ENCODE results near the gene DISP2.
A peak's percentile ranks its signal among the peaks of the same experiment; 100 is the strongest.

Gene DISP2

GRCh38 chr15:40344217-40344616 is 13.8 kb upstream of the DISP2 start:
- no peak for DNase-seq (ENCODE audit: low read depth in 2 of 2)

GRCh38 chr15:40344631-40345120 is 13.3 kb upstream of the DISP2 start:
- no peak for DNase-seq (ENCODE audit: low read depth in 2 of 2)

GRCh38 chr15:40345225-40345866 is 12.7 kb upstream of the DISP2 start:
- DNase-seq (ENCODE audit: low read depth in 2 of 2), result no peak

- no peak for DNase-seq (ENCODE audit: low read depth in 2 of 2)
These were observed 12.0 kb upstream of the DISP2 start for GRCh38 chr15:40345867-40346578.

GRCh38 chr15:40346579-40347558 is 11.2 kb upstream of the DISP2 start:
- no peak for DNase-seq (ENCODE audit: low read depth in 2 of 2)

- no peak for DNase-seq (ENCODE audit: low read depth in 2 of 2)
These were observed 10.2 kb upstream of the DISP2 start for GRCh38 chr15:40347559-40348473.

GRCh38 chr15:40348474-40348870 is 9.5 kb upstream of the DISP2 start:
- no peak for DNase-seq (ENCODE audit: low read depth in 2 of 2)

- no peak for DNase-seq (ENCODE audit: low read depth in 2 of 2)
These were observed 8.9 kb upstream of the DISP2 start for GRCh38 chr15:40349163-40349562.

GRCh38 chr15:40352281-40352901 is 5.6 kb upstream of the DISP2 start:
- DNase-seq (ENCODE audit: low read depth in 2 of 2), result no peak

- DNase-seq (ENCODE audit: low read depth in 2 of 2), result no peak
These were observed 4.3 kb upstream of the DISP2 start for GRCh38 chr15:40353697-40354096.

GRCh38 chr15:40354408-40355171 is 3.4 kb upstream of the DISP2 start:
- DNase-seq (ENCODE audit: low read depth in 2 of 2), result peak; percentile 61 to 69

- DNase-seq (ENCODE audit: low read depth in 2 of 2), result no peak
These were observed 1.9 kb upstream of the DISP2 start for GRCh38 chr15:40355976-40356585.

GRCh38 chr15:40357246-40357645 is 773 bp upstream of the DISP2 start:
- DNase-seq (ENCODE audit: low read depth in 2 of 2), result no peak

- no peak for DNase-seq (ENCODE audit: low read depth in 2 of 2)
These were observed 693 bp downstream of the DISP2 start for GRCh38 chr15:40358471-40359353.

GRCh38 chr15:40360015-40360414 is 2.0 kb downstream of the DISP2 start:
- DNase-seq (ENCODE audit: low read depth in 2 of 2), result no peak

GRCh38 chr15:40361640-40362039 is 3.6 kb downstream of the DISP2 start:
- DNase-seq (ENCODE audit: low read depth in 2 of 2), result no peak

- DNase-seq (ENCODE audit: low read depth in 2 of 2), result no peak
These were observed 5.6 kb downstream of the DISP2 start for GRCh38 chr15:40363611-40364010.

GRCh38 chr15:40364251-40364650 is 6.2 kb downstream of the DISP2 start:
- no peak for DNase-seq (ENCODE audit: low read depth in 2 of 2)
